HUES48 (cell line): Measurements from ENCODE around the gene GRK3.
"Not testable (repeated sequence)": the region's sequence is repeated elsewhere in the genome, so short reads cannot be mapped to it uniquely, and the experiment has no call there.

Source experiments
- H3K27ac ChIP-seq: one replicate; pipeline ENCODE4 v1.7.0; 2013; ENCODE audit warnings: low read depth, low read length, inconsistent platforms
- H3K27me3 ChIP-seq: 2 replicates; pipeline ENCODE4 v1.6.1; 2013; ENCODE audit warnings: mild to moderate bottlenecking, low read length; ENCODE audit not compliant: control insufficient read depth, insufficient read depth
- H3K36me3 ChIP-seq: 2 replicates; pipeline ENCODE4 v1.6.1; 2013; ENCODE audit warnings: low read length; ENCODE audit not compliant: control insufficient read depth, insufficient read depth
- H3K4me1 ChIP-seq: 2 replicates; pipeline ENCODE4 v1.6.1; 2013; ENCODE audit warnings: mild to moderate bottlenecking, low read length; ENCODE audit not compliant: control insufficient read depth, insufficient read depth
- H3K4me3 ChIP-seq: 2 replicates; pipeline ENCODE4 v1.5.1; 2013; ENCODE audit warnings: mild to moderate bottlenecking, low read depth, low read length
- H3K9ac ChIP-seq: 2 replicates; pipeline ENCODE4 v1.6.1; 2013; ENCODE audit warnings: mild to moderate bottlenecking, low read depth, low read length, moderate library complexity
- H3K9me3 ChIP-seq: 2 replicates; pipeline ENCODE4 v1.6.1; 2013; ENCODE audit warnings: low read length; ENCODE audit not compliant: control insufficient read depth, insufficient read depth

GRK3 gene

GRCh38 chr22:25564320-25564978 is at the start of gene GRK3:
TSS of gene GRK3 (plus strand) at chr22:25564675. CDS start at chr22:25565041, 366 bp downstream.
- Histone ChIP-seq H3K4me1 (peaks cover 38% of the 10 kb centered on the region), H3K27ac (no peak within 1 kb of the TSS), H3K9ac (peak within 1 kb of the TSS; percentile 10), H3K27me3 (peaks cover 17% of the 10 kb centered on the region), H3K36me3 (no peaks in the 10 kb centered on the region), H3K4me3 (peak within 1 kb of the TSS; percentile 67), H3K9me3 (no peaks in the 10 kb centered on the region)

DNA sequence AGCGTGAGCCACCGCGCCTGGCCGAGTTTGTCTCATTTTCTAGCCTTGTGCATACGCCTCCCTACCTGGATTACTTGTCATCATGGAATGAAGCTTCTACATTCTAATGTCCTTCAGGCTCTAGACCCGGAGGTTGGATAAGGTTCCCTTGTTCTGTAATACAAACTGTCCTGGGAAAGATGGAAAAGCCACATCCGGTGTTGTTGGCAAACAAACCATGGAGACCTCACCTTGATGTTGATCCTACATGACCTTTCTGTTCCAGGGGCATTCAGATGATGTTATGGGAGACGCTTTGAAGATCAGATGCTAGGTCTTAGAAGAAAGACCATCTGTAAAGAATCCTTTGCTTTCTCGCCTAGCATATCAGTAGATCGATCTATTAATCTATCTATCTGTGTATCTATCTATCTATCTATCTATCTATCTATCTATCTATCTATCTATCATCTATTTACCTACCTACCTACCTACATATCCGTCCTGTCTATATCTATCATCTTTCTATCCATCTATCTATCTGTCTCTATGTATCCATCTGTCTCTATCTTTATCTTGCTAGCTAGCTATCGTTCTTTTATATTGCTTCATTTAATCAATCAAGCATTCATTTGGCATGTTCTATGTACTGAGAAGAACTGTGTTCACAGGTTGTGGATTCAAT is 46.3 kb upstream of the GRK3 start:
- Histone ChIP-seq H3K36me3 (no peaks in the 10 kb centered on the region), H3K9ac (no peak overlapping the region), H3K4me1 (peaks cover 5% of the 10 kb centered on the region; the same call in 1 of the 2 replicates), H3K9me3 (no peaks in the 10 kb centered on the region), H3K27ac (no peak overlapping the region), H3K27me3 (no peaks in the 10 kb centered on the region), H3K4me3 (no peak overlapping the region)

DNA sequence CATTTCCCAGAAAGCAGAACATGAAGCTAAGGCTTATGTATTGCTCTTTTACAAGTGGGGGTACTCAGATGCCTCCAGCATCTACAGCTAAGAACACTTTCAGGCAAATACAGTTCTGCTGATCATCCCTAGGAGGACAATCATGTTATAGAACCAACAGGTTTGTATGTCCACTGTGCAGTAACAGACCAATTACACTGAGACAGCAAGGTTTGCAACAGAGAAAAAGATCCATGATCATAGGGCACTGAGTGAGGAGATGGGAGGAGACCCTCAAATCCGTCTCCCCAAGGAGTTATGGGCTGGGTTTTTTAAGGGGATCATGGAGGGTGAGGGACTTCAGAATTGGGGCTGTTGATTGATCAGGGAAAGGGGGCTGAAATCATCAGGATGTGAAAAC is 39.1 kb upstream of the GRK3 start:
- no peak overlapping the region for H3K9ac ChIP-seq
- no peak overlapping the region for H3K4me3 ChIP-seq
- H3K27ac ChIP-seq = no peak overlapping the region
- H3K9me3 ChIP-seq = no peaks in the 10 kb centered on the region
- no peaks in the 10 kb centered on the region for H3K4me1 ChIP-seq
- H3K27me3 ChIP-seq = no peaks in the 10 kb centered on the region
- H3K36me3 ChIP-seq = no peaks in the 10 kb centered on the region

GRCh38 chr22:25525804-25526584 is 38.5 kb upstream of the GRK3 start:
- not testable (repeated sequence) for H3K36me3 ChIP-seq, H3K27me3 ChIP-seq, H3K9me3 ChIP-seq, H3K27ac ChIP-seq, H3K9ac ChIP-seq, H3K4me3 ChIP-seq, H3K4me1 ChIP-seq

DNA sequence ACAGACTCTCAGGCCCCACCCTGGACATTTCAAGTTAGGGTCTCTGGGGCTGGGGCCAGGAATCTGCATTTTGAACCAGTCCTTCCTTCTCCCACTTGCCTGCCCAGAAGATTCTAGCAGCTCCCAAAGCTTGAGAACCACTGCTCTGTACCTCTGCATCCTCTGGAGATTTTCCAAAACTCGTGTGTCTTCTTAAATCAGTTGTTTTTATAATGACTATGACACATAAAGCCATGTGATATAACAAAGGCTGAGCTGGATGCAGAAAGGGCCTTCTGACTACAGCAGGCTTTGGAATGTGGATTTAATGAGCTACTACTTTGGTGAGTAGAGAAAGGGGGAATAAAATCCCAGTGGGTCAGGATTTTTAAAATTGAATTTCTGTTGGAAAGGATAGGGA is 37.5 kb upstream of the GRK3 start:
- H3K27me3 ChIP-seq, H3K36me3 ChIP-seq, H3K9me3 ChIP-seq, H3K9ac ChIP-seq, H3K27ac ChIP-seq, H3K4me1 ChIP-seq, H3K4me3 ChIP-seq: not testable (repeated sequence)

DNA sequence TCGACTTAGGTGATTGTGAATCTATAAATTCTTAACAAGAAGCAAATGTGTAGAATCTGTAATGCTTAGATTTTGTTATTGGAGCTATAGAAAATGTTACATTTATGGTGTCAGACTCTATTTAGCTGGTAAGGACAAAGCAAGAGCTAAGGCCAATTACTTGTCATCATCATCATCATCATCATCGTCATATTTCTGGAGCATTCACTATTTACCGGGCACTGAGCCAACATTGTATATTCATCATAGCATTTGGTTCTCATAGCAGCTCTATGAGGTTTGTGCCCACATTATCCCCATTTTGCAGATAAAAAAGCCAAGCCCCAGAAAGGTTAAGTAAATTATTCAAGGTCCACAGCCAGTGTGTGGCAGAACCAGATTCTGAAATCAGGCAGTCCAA is 36.4 kb upstream of the GRK3 start:
- H3K9me3 ChIP-seq, H3K27ac ChIP-seq, H3K4me3 ChIP-seq, H3K4me1 ChIP-seq, H3K36me3 ChIP-seq, H3K9ac ChIP-seq, H3K27me3 ChIP-seq: not testable (repeated sequence)

DNA sequence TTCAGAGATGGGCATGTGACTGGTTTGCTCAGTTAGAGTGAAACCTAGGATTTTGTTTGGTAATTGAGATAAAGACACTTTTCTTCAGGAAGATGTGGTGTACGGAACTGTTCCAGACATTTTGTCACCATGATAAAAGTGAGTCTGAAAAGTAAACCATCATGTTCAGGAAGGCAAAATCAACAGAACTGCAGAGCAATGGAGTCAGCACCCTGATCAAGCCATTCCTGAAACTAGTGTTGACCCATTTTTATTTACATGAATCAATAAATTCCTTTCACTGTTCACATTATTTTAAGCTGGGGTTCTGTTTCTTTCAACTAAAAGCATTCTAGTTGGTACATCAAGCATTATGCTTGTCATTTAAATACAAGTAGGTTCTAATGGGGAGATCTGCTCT is 35.4 kb upstream of the GRK3 start:
- H3K36me3 ChIP-seq, H3K9me3 ChIP-seq, H3K4me1 ChIP-seq, H3K27me3 ChIP-seq, H3K27ac ChIP-seq, H3K4me3 ChIP-seq, H3K9ac ChIP-seq: not testable (repeated sequence)

DNA sequence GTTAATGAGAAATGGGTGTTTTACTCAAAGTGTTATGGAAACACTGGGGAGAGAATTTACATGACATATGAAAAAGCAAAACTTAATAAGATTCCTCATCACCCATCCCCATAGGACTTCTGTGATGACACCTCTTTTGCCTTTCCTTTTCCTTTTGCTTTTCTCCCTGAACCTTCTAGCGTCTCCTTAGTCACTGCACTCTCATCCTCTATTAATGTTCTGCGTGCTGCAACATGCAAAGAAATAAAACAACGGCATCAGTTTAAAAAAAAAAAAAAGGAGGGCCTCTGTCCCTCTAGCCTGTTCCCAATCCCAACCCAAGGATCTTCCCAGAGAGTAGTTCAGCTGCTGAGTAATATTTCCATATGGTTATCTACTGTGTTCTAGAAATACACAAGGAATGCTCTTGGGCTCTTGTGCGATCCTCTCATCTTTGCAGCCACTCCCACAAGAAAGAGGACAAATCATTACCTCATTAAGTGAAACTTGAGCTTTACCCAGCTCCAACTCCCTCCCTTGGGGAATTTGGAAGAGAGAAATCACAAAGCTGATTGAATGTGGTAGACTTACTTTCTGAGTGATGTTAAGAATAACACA is 34.8 kb upstream of the GRK3 start:
- not testable (repeated sequence) for H3K27me3 ChIP-seq, H3K27ac ChIP-seq, H3K9ac ChIP-seq, H3K4me1 ChIP-seq, H3K4me3 ChIP-seq, H3K36me3 ChIP-seq, H3K9me3 ChIP-seq

- H3K36me3 ChIP-seq, H3K4me3 ChIP-seq, H3K27ac ChIP-seq, H3K9ac ChIP-seq, H3K4me1 ChIP-seq, H3K9me3 ChIP-seq, H3K27me3 ChIP-seq: not testable (repeated sequence)
Observed at GRCh38 chr22:25531677-25532076, 32.8 kb upstream of the GRK3 start.

GRCh38 chr22:25534724-25535123 is 29.8 kb upstream of the GRK3 start:
- no peak overlapping the region for H3K27ac ChIP-seq
- no peaks in the 10 kb centered on the region for H3K36me3 ChIP-seq
- H3K27me3 ChIP-seq = no peaks in the 10 kb centered on the region
- no peaks in the 10 kb centered on the region for H3K4me1 ChIP-seq
- no peaks in the 10 kb centered on the region for H3K9me3 ChIP-seq
- H3K9ac ChIP-seq = no peak overlapping the region
- H3K4me3 ChIP-seq = no peak overlapping the region

DNA sequence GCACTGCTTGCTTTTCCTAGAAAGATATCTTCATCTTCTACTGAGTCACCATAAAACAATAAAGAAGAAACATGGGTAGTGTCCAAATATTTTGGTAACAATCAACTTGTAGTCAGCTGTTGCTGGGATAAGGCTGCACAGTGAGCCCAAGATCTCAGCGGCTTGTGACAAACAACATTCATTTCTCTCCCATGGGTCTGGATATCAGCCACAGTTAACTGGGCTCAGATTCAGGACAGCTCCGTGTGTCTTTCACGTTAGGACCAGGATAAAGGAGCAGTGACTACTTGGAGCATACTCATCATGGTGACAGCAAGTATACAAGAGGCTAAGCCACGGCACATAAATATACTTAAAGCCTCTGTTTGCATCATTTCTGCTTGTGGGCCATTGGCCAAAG is 27.9 kb upstream of the GRK3 start:
- Histone ChIP-seq H3K9me3 (no peaks in the 10 kb centered on the region), H3K4me1 (no peaks in the 10 kb centered on the region), H3K36me3 (no peaks in the 10 kb centered on the region), H3K9ac (no peak overlapping the region), H3K4me3 (no peak overlapping the region), H3K27ac (no peak overlapping the region), H3K27me3 (no peaks in the 10 kb centered on the region)
